WTC11 (cell line): ENCODE results near the gene SNX10. TPM values are rescaled to one million over a fixed set of nuclear protein-coding genes. Genes with fewer than 3 reads are reported as not detected.

Source experiments
- ATAC-seq: fragments of 200-7000 bp; cut with Tn5 transposase; 2 replicates; pipeline ENCODE4 v1.10.0; 2021; ENCODE audit warnings: mild to moderate bottlenecking, moderate library complexity
- CTCF ChIA-PET: fragments of 300-600 bp; sonication (Branson Sonifier 250); formaldehyde crosslinking; loops from one replicate; lab custom pipeline; 2021; ENCODE audit warnings: antibody characterized with exemption; lab: Charles Lee
- POLR2A ChIA-PET: fragments of 350-600 bp; sonication (Branson Sonifier 250); formaldehyde crosslinking; loops from one replicate; lab custom pipeline; 2021; ENCODE audit warnings: antibody characterized with exemption; lab: Charles Lee
- DNase-seq: peaks from one replicate; pipeline ENCODE4 v3.0.0; 2021; ENCODE audit warnings: low spot score
- H3K27ac Mint-ChIP-seq: 2 replicates; pipeline ENCODE4 v1.8.0; 2021; ENCODE audit warnings: mixed read lengths
- H3K27me3 Mint-ChIP-seq: 2 replicates; pipeline ENCODE4 v1.8.0; 2021; ENCODE audit warnings: low read depth, mild to moderate bottlenecking, moderate library complexity, mixed read lengths
- H3K36me3 Mint-ChIP-seq: 2 replicates; pipeline ENCODE4 v1.8.0; 2021; ENCODE audit warnings: mixed read lengths
- H3K4me1 Mint-ChIP-seq: 2 replicates; pipeline ENCODE4 v1.8.0; 2022; ENCODE audit warnings: mixed read lengths
- H3K4me3 Mint-ChIP-seq: 2 replicates; pipeline ENCODE4 v1.8.0; 2021; ENCODE audit warnings: mild to moderate bottlenecking, moderate library complexity, mixed read lengths
- H3K9me3 Mint-ChIP-seq: 2 replicates; pipeline ENCODE4 v1.8.0; 2021; ENCODE audit warnings: mixed read lengths
- AR ChIP-seq: fragments of 250-450 bp; sonication (Bioruptor Pico); IDR thresholded peaks from 2 replicates; pipeline ENCODE4 v1.9.0; 2021; ENCODE audit warnings: mild to moderate bottlenecking
- ATF1 ChIP-seq: sonication (generic); formaldehyde crosslinking; IDR thresholded peaks from 2 replicates; pipeline ENCODE4 v1.8.1; 2023; ENCODE audit warnings: mild to moderate bottlenecking, moderate library complexity, missing genetic modification reagents
- ATF6 ChIP-seq: sonication (generic); formaldehyde crosslinking; IDR thresholded peaks from 2 replicates; pipeline ENCODE4 v1.8.1; 2023; ENCODE audit warnings: mild to moderate bottlenecking, missing genetic modification reagents
- CREM ChIP-seq: sonication (generic); formaldehyde crosslinking; IDR thresholded peaks from 2 replicates; pipeline ENCODE4 v1.8.1; 2022; ENCODE audit warnings: mild to moderate bottlenecking, missing genetic modification reagents, moderate library complexity
- ELF4 ChIP-seq: sonication (generic); formaldehyde crosslinking; IDR thresholded peaks from 2 replicates; pipeline ENCODE4 v1.8.1; 2022; ENCODE audit warnings: low read depth, mild to moderate bottlenecking, moderate library complexity, missing genetic modification reagents
- FOXJ3 ChIP-seq: sonication (generic); formaldehyde crosslinking; IDR thresholded peaks from 2 replicates; pipeline ENCODE4 v1.9.0; 2021; ENCODE audit warnings: missing genetic modification reagents, mild to moderate bottlenecking, borderline replicate concordance
- FOXP4 ChIP-seq: sonication (generic); formaldehyde crosslinking; IDR thresholded peaks from 2 replicates; pipeline ENCODE4 v1.8.0; 2022; ENCODE audit warnings: mild to moderate bottlenecking, missing genetic modification reagents
- PREB ChIP-seq: sonication (generic); formaldehyde crosslinking; IDR thresholded peaks from 2 replicates; pipeline ENCODE4 v1.8.1; 2022; ENCODE audit warnings: mild to moderate bottlenecking, missing genetic modification reagents, moderate library complexity, borderline replicate concordance
- SMAD4 ChIP-seq: sonication (generic); formaldehyde crosslinking; IDR thresholded peaks from 2 replicates; pipeline ENCODE4 v1.8.0; 2022; ENCODE audit warnings: mild to moderate bottlenecking, missing genetic modification reagents
- ZBTB21 ChIP-seq: sonication (generic); formaldehyde crosslinking; IDR thresholded peaks from 2 replicates; pipeline ENCODE4 v1.8.1; 2023; ENCODE audit warnings: mild to moderate bottlenecking, missing genetic modification reagents, borderline replicate concordance
- ZNF219 ChIP-seq: sonication (generic); formaldehyde crosslinking; IDR thresholded peaks from 2 replicates; pipeline ENCODE4 v1.8.0; 2023; ENCODE audit warnings: missing genetic modification reagents, mild to moderate bottlenecking, borderline replicate concordance
- ZNF232 ChIP-seq: sonication (generic); formaldehyde crosslinking; IDR thresholded peaks from 2 replicates; pipeline ENCODE4 v1.8.0; 2022; ENCODE audit warnings: mild to moderate bottlenecking, missing genetic modification reagents
- ZNF671 ChIP-seq: fragments of 250-450 bp; sonication (Bioruptor Pico); IDR thresholded peaks from 2 replicates; pipeline ENCODE4 v1.8.0; 2021; ENCODE audit warnings: mild to moderate bottlenecking
- total RNA-seq: library from RNA; stranded (reverse); gene quantifications from 3 replicates; pipeline ENCODE4 v1.2.3, GENCODE V29; 2021
- TF ChIP-seq, protein P1 (sequence below): sonication (generic); formaldehyde crosslinking; IDR thresholded peaks from 2 replicates; pipeline ENCODE4 v1.8.1; 2023; ENCODE audit warnings: mild to moderate bottlenecking, missing genetic modification reagents, borderline replicate concordance
- TF ChIP-seq, protein P2 (sequence below): sonication (generic); formaldehyde crosslinking; IDR thresholded peaks from 2 replicates; pipeline ENCODE4 v1.8.0; 2023; ENCODE audit warnings: mild to moderate bottlenecking, missing genetic modification reagents
- TF ChIP-seq, protein P3 (sequence below): sonication (generic); formaldehyde crosslinking; IDR thresholded peaks from 2 replicates; pipeline ENCODE4 v1.8.1; 2023; ENCODE audit warnings: mild to moderate bottlenecking, missing genetic modification reagents, moderate library complexity
- TF ChIP-seq, protein P4 (sequence below): fragments of 250-450 bp; sonication (Bioruptor Pico); IDR thresholded peaks from 2 replicates; pipeline ENCODE4 v1.9.0; 2021; ENCODE audit warnings: mild to moderate bottlenecking

The SNX10 gene
- total RNA-seq, 1 experiment from 2014 or later, result 10.8 TPM

DNA sequence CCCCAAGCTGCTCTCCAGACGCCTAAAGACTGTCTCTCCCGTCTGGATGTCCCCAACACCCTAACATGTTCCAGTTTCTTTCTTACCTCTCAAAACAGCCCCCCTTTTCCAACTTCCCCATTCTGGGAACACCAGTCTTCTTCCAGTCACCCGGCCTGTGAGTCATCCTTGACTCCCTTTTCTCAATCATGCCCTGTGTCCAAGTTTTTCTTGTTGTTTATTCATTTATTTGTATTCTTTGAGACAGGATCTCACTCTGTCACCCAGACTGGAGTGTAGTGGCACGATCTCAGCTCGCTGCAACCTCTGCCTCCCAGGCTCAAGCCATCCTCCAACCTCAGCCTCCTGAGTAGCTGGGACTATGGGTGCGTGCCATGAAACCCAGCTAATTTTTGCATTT lies 15.6 kb downstream of the SNX10 start:
- Mint-ChIP-seq H3K27me3 (no peaks in the 10 kb centered on the region), H3K36me3 (no peaks in the 10 kb centered on the region), H3K9me3 (no peaks in the 10 kb centered on the region), H3K27ac (no peak overlapping the region), H3K4me1 (peaks cover 32% of the 10 kb centered on the region), H3K4me3 (no peak overlapping the region)
- ChIA-PET CTCF (no interaction called here), POLR2A (no interaction called here)
- DNase-seq, result no peak
- TF ChIP-seq ATF6 (no peak), ELF4 (CRISPR knock-in tag) (no peak), AR (no peak), FOXP4 (CRISPR knock-in tag) (no peak), FOXJ3 (CRISPR knock-in tag) (no peak), PREB (no peak), ZBTB21 (no peak), ZNF219 (no peak)
- TF ChIP-seq, protein P1, sequence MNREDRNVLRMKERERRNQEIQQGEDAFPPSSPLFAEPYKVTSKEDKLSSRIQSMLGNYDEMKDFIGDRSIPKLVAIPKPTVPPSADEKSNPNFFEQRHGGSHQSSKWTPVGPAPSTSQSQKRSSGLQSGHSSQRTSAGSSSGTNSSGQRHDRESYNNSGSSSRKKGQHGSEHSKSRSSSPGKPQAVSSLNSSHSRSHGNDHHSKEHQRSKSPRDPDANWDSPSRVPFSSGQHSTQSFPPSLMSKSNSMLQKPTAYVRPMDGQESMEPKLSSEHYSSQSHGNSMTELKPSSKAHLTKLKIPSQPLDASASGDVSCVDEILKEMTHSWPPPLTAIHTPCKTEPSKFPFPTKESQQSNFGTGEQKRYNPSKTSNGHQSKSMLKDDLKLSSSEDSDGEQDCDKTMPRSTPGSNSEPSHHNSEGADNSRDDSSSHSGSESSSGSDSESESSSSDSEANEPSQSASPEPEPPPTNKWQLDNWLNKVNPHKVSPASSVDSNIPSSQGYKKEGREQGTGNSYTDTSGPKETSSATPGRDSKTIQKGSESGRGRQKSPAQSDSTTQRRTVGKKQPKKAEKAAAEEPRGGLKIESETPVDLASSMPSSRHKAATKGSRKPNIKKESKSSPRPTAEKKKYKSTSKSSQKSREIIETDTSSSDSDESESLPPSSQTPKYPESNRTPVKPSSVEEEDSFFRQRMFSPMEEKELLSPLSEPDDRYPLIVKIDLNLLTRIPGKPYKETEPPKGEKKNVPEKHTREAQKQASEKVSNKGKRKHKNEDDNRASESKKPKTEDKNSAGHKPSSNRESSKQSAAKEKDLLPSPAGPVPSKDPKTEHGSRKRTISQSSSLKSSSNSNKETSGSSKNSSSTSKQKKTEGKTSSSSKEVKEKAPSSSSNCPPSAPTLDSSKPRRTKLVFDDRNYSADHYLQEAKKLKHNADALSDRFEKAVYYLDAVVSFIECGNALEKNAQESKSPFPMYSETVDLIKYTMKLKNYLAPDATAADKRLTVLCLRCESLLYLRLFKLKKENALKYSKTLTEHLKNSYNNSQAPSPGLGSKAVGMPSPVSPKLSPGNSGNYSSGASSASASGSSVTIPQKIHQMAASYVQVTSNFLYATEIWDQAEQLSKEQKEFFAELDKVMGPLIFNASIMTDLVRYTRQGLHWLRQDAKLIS (CRISPR knock-in tag), result no peak
- TF ChIP-seq, protein P2, sequence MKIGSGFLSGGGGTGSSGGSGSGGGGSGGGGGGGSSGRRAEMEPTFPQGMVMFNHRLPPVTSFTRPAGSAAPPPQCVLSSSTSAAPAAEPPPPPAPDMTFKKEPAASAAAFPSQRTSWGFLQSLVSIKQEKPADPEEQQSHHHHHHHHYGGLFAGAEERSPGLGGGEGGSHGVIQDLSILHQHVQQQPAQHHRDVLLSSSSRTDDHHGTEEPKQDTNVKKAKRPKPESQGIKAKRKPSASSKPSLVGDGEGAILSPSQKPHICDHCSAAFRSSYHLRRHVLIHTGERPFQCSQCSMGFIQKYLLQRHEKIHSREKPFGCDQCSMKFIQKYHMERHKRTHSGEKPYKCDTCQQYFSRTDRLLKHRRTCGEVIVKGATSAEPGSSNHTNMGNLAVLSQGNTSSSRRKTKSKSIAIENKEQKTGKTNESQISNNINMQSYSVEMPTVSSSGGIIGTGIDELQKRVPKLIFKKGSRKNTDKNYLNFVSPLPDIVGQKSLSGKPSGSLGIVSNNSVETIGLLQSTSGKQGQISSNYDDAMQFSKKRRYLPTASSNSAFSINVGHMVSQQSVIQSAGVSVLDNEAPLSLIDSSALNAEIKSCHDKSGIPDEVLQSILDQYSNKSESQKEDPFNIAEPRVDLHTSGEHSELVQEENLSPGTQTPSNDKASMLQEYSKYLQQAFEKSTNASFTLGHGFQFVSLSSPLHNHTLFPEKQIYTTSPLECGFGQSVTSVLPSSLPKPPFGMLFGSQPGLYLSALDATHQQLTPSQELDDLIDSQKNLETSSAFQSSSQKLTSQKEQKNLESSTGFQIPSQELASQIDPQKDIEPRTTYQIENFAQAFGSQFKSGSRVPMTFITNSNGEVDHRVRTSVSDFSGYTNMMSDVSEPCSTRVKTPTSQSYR, result no peak
- no peak for ATAC-seq

DNA sequence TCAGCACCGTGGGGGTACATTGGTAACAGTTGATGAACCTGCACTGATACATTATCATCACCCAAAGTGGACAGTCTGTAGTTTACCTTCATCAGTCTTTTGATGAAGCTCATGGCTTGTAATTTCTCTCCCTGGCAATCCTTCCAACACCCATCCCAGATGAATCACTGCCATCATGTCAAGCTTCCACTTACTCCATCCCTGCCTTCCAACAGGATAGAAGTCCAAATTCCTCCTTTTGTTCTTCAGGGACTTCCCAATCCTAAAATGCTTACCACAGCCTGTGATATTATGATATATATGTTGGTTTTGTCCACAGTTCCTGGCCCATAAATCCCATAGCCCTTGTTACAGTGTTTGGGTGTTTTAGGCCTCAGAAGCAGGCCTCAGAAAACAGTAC lies 16.1 kb downstream of the SNX10 start:
- POLR2A ChIA-PET, result no interaction called here
- no peaks in the 10 kb centered on the region for H3K27me3 Mint-ChIP-seq
- H3K27ac Mint-ChIP-seq, result no peak overlapping the region
- DNase-seq, result no peak
- no peak for ATAC-seq
- no peaks in the 10 kb centered on the region for H3K9me3 Mint-ChIP-seq
- no peak overlapping the region for H3K4me3 Mint-ChIP-seq
- CTCF ChIA-PET, result no interaction called here
- no peaks in the 10 kb centered on the region for H3K36me3 Mint-ChIP-seq
- H3K4me1 Mint-ChIP-seq, result peaks cover 27% of the 10 kb centered on the region
- TF ChIP-seq ZNF232 (CRISPR knock-in tag) (no peak), SMAD4 (CRISPR knock-in tag) (no peak), ZNF671 (CRISPR knock-in tag) (no peak), CREM (CRISPR knock-in tag) (no peak), ATF1 (CRISPR knock-in tag) (no peak)
- TF ChIP-seq, protein P3, sequence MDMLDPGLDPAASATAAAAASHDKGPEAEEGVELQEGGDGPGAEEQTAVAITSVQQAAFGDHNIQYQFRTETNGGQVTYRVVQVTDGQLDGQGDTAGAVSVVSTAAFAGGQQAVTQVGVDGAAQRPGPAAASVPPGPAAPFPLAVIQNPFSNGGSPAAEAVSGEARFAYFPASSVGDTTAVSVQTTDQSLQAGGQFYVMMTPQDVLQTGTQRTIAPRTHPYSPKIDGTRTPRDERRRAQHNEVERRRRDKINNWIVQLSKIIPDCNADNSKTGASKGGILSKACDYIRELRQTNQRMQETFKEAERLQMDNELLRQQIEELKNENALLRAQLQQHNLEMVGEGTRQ (CRISPR knock-in tag), result no peak
- TF ChIP-seq, protein P4, sequence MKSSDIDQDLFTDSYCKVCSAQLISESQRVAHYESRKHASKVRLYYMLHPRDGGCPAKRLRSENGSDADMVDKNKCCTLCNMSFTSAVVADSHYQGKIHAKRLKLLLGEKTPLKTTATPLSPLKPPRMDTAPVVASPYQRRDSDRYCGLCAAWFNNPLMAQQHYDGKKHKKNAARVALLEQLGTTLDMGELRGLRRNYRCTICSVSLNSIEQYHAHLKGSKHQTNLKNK, result no peak
